NCI-H748 treated with DMSO at 0.1 percent for 48 hours (cell line): ENCODE data around the gene TLCD1.
"Not testable (repeated sequence)": the region's sequence is repeated elsewhere in the genome, so short reads cannot be mapped to it uniquely, and the experiment has no call there.

ENCODE experiments used
- DNase-seq: peaks from one replicate; lab custom pipeline; 2025; lab: John Stamatoyannopoulos, UW

The TLCD1 gene

GRCh38 chr17:28746611-28747050, 20.6 kb upstream of the TLCD1 start:
- DNase-seq: no peak

- no peak for DNase-seq
Measured at GRCh38 chr17:28745786-28746411, 19.9 kb upstream of the TLCD1 start.

DNA sequence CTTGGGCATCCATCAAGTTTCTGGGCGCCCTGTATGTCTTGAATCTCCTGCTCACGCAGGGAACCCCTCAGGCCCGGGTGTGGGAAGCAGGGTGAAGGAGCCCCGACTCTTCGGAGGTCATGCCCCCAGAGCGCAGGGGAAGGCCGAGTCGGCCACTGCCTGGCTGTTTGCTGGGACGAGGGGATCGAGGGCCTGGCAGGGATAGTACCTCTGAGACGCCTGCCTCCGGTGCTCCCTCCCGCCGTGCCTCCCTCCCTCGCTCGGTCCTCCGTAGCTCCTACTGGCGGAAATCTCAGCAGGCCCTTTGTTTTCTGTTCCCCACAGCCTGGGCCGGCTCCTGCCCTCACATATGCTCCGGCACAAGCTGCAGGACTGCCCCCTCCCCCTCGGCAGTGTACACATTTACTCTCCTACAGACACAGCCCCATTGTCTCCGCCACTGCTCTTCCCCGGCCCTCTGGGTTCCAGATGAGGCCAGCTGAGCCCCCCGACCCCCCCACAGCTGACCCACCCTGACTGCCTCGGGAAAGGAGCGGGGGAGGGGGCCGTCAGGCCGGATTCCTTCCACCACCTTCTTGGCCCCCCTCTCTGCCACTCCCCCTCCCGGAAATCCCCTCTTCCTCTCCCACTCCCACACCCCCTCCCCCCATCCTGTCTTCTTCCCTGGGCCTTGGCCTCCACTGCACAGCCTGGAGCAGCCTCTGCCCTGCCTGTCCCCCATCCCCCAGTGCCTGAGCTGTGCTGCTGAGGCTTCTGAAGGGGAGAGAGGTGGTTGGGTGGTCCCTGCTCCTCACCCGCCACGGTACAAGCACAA, 19.1 kb upstream of the TLCD1 start:
- peak; percentile 70 for DNase-seq

GRCh38 chr17:28744104-28744971, 18.3 kb upstream of the TLCD1 start:
- no peak for DNase-seq

DNA sequence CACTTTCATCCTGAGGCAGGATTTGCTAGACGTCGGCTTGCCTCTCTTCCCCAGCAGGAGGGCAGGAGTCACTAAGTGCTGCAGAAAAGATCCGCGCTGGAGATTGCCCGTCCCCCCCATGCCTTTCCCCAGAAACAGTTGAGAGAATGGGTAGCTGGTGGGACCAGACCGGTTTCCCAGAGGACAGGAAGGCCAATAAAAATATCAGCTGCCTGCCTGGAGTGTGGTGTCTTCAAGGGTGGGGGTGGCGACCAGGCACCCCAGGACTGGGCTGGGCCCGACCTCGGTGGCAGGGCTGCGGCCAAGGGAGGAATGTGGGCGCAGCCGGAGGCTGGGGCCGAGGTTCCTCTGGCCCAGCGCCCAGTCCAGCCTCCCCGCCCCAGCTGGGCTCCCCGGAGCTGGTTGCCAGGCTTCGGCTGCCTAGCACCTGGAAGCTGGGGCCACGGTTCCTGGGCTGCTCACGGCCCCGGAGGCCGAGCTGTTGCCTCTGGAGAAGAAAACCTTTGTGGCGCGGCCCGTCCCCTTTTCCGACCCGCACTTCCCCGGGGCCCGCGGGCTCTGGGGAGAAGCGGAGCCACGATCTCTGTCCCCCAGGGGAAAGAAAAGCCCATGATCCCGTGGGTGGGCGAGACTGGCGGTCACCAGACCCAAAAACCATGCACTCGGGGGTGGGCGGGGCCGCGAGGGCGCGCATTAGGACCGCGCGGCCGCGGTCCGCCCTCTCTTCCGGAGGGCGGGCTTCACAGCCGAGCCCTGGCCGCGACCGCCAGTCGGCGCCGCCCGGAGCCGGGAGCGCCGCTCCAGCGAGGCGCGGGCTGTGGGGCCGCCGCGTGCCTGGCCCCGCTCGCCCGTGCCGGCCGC, 17.4 kb upstream of the TLCD1 start, which contains the start of gene TRAF4:
TRAF4 (plus strand) TSS at position 769 of the 861 bp plus-strand sequence. CDS start 102 bp downstream, outside the sequence.
- DNase-seq: peak; percentile 80

GRCh38 chr17:28741358-28742349, 15.6 kb upstream of the TLCD1 start:
- no peak for DNase-seq

- DNase-seq: no peak
Measured at GRCh38 chr17:28740406-28741357, 14.6 kb upstream of the TLCD1 start.

DNA sequence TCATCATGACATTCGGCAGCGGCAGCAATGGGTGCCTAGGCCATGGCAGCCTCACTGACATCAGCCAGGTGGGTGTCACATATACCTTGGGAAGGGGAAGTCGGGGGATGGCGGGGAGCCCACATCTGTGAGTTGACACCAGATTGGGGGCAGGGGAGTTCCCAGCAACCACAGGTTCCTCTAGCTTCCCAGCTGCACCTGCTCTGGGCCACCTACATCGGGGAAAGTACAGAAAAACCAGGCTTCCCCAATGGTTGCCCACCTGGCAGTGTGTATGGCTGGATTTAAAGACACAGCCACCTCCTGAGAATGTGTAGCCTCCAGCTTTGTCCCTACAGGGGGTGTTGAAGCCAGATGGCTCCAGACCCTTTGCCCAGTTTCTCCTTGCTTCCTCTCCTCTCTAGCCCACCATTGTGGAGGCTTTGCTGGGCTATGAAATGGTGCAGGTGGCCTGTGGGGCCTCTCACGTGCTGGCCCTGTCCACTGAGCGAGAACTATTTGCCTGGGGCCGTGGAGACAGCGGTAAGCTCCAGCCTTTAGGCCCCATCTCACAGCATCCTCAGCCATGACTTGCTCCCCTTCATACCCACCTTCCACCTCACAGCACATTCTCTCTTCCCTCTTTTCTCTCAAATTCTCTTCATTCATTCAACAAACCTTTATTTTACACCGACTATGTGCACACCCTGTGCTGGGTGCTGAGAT, 12.8 kb upstream of the TLCD1 start:
- no peak for DNase-seq

- no peak for DNase-seq
Measured at GRCh38 chr17:28737770-28738679, 12.0 kb upstream of the TLCD1 start.

GRCh38 chr17:28737316-28737715, 11.3 kb upstream of the TLCD1 start:
- DNase-seq: no peak

GRCh38 chr17:28735913-28736769, 10.1 kb upstream of the TLCD1 start:
- DNase-seq: not testable (repeated sequence)

DNA sequence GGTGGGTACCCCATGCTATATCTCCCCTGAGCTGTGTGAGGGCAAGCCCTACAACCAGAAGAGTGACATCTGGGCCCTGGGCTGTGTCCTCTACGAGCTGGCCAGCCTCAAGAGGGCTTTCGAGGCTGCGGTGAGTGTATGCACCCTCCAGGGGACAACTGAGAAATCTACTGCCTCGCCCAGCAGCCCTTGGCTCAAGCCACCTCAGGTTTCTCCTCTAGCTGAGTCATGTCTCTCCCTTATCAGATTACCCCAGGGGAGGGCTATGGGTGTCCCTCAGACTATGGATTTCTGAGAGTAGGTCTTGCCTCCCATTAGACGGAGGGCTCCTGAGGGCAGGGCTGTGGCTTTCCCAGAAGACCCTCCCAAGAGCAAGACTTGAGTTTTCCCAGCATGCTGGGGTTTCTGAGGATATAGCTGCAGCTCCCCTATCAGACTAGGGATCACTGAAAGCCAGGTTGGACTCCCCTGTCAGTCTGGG, 9.2 kb upstream of the TLCD1 start:
- no peak for DNase-seq

DNA sequence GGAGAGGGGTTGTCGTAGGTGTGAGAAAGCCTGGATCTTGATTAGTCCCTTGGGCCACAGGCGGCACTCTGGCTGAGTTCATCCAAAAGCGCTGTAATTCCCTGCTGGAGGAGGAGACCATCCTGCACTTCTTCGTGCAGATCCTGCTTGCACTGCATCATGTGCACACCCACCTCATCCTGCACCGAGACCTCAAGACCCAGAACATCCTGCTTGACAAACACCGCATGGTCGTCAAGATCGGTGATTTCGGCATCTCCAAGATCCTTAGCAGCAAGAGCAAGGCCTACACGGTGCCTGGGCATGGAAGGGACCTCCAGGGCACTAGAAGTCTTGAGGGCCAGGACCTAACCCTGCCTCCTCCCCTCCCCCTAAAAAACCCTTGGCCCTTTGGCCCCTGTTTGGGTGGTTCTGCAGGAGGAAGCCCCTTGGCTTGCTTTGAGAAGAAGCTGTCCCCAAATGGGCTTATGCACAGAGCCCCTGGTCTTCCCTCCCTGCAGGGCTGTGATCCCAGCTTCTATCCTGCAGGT, 8.7 kb upstream of the TLCD1 start:
- no peak for DNase-seq

DNA sequence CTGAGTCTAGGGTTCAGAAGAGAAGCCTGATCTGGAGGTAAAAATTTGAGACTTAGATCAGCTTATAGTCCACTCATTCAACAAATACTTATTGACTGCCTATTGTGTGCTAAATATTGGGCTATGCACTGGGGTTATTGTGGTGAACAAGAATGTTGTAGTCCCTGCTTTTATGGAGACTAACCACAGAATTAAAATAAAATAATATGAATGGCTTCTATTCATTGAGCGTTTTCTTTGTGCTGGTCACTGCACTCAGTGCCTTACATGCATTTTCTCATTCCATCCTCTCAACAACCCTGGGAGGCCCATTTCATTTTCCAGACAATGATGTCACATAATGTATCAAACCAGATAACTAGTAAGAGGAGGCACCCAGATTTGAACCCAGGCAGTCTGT, 7.3 kb upstream of the TLCD1 start:
- no peak for DNase-seq

GRCh38 chr17:28729950-28730330, 3.9 kb upstream of the TLCD1 start:
- no peak for DNase-seq
